ENCODE results near the gene CFAP157. TPM values are rescaled to one million over a fixed set of nuclear protein-coding genes. Genes with fewer than 3 reads are reported as not detected.
"Not testable (repeated sequence)": the region's sequence is repeated elsewhere in the genome, so short reads cannot be mapped to it uniquely, and the experiment has no call there.

Gene CFAP157
- polyA plus RNA-seq, 2 donors, result 0.08 to 0.10 TPM

- Histone ChIP-seq H3K36me3 (ENCODE audit: control insufficient read depth in 2 of 2, insufficient read depth in 2 of 2, low read length in 1 of 2) (peaks cover 0 to under 1% of the 10 kb centered on the region in 2 donors), H3K4me1 (ENCODE audit: control insufficient read depth in 2 of 2, insufficient read depth in 2 of 2, low read length in 1 of 2) (peaks cover 3% of the 10 kb centered on the region in 2 donors), H3K27ac (ENCODE audit: low read depth in 2 of 2, low read length in 1 of 2) (no peak overlapping the region), H3K9me3 (ENCODE audit: control insufficient read depth in 2 of 2, insufficient read depth in 1 of 2, low read depth in 1 of 2, low read length in 1 of 2) (no peaks in the 10 kb centered on the region), H3K4me3 (ENCODE audit: low read depth in 1 of 2, low read length in 2 of 2) (no peak overlapping the region), H3K27me3 (ENCODE audit: control insufficient read depth in 1 of 2, insufficient read depth in 2 of 2, low read length in 2 of 2) (no peaks in the 10 kb centered on the region)
- 29 to 32% methylated on average over 69 to 86 of the region's 86 CpGs for WGBS, 2 donors
Observed at GRCh38 chr9:127754099-127755060, 47.6 kb downstream of the CFAP157 start.

DNA sequence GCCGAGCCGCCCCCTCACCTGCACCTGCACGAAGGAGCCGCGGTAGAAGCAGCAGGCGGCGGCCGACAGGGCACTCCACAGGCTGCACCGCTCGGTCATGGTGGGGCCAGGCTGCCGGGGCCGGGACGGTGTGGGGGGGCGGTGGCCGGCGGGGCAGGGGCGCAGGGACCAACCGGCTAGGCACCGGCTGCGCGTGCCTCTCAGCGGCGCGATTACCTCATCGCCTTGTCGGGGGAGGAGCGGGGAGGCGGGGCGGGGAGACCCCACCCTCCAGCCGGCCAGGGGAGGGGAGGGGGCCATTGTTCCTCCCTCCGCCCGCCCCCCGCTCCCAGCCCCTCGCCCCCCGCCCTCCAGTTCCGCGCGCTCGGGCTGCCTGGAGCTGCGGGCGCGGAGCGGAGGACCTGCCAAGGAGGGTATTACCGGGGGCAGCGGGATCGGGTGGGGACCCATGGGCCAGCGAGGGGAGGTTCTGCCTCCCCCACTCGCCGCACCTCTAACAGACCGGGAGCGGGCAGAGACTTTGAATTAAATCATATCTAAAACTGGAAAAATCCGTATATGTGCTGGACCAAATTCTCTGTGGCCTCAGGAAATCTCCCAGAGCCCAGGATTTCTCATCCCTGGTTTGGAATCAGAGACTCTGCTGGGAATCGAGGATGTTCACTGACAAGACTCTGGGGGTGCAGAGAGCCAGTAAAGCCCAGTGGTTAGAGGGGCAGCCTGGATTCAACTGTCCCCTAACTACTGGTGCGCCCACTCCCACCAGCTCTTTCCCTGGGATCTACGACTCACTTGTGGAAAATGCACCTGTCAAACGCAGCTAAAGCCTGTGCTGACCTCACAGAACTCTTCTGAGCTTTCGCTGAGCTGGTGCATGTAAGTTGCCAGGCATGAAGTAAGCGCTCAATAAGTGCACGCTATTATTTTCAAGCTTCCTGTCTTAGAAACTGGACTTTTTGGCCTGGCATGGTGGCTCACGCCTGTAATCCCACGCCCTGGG lies 48.6 kb downstream of the CFAP157 start:
- H3K27me3 ChIP-seq (ENCODE audit: control insufficient read depth in 1 of 2, insufficient read depth in 2 of 2, low read length in 2 of 2), result no peaks in the 10 kb centered on the region
- no peak overlapping the region for H3K4me3 ChIP-seq (ENCODE audit: low read depth in 1 of 2, low read length in 2 of 2)
- no peaks in the 10 kb centered on the region for H3K36me3 ChIP-seq (ENCODE audit: control insufficient read depth in 2 of 2, insufficient read depth in 2 of 2, low read length in 1 of 2)
- WGBS, 2 donors, result 31 to 40% methylated on average over 28 to 61 of the region's 61 CpGs
- H3K9me3 ChIP-seq (ENCODE audit: control insufficient read depth in 2 of 2, insufficient read depth in 1 of 2, low read depth in 1 of 2, low read length in 1 of 2), result no peaks in the 10 kb centered on the region
- H3K4me1 ChIP-seq (ENCODE audit: control insufficient read depth in 2 of 2, insufficient read depth in 2 of 2, low read length in 1 of 2), result peaks cover 3% of the 10 kb centered on the region in 2 donors
- H3K27ac ChIP-seq (ENCODE audit: low read depth in 2 of 2, low read length in 1 of 2), result no peak overlapping the region

DNA sequence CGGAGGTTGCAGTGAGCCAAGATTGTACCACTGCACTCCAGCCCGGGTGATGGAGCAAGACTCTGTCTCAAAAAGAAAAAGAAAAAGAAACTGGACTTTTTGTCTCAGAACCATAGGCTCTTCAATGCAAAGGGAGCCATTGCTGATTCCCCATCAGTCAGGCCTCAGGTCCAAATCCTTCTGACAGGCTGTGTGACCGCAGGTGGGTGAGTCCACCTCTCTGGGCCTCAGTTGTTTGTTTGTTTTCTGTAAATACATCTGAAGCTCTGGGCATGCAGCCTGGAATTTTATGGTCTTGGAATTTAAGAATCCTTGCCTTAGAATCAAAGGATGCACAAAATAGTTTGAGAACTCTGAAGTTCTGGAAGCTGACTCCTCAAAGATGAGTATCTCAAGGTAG lies 49.4 kb downstream of the CFAP157 start:
- no peaks in the 10 kb centered on the region for H3K9me3 ChIP-seq (ENCODE audit: control insufficient read depth in 2 of 2, insufficient read depth in 1 of 2, low read depth in 1 of 2, low read length in 1 of 2)
- H3K4me1 ChIP-seq (ENCODE audit: control insufficient read depth in 2 of 2, insufficient read depth in 2 of 2, low read length in 1 of 2), result peaks cover 3% of the 10 kb centered on the region in 2 donors
- no peaks in the 10 kb centered on the region for H3K36me3 ChIP-seq (ENCODE audit: control insufficient read depth in 2 of 2, insufficient read depth in 2 of 2, low read length in 1 of 2)
- H3K27me3 ChIP-seq (ENCODE audit: control insufficient read depth in 1 of 2, insufficient read depth in 2 of 2, low read length in 2 of 2), result no peaks in the 10 kb centered on the region
- no peak overlapping the region for H3K4me3 ChIP-seq (ENCODE audit: low read depth in 1 of 2, low read length in 2 of 2)
- no peak overlapping the region for H3K27ac ChIP-seq (ENCODE audit: low read depth in 2 of 2, low read length in 1 of 2)
- WGBS, 2 donors, result 92 to 94% methylated on average over 3 of the region's 3 CpGs

GRCh38 chr9:127756776-127757175 lies 50.0 kb downstream of the CFAP157 start:
- H3K27ac ChIP-seq (ENCODE audit: low read depth in 2 of 2, low read length in 1 of 2); H3K36me3 ChIP-seq (ENCODE audit: control insufficient read depth in 2 of 2, insufficient read depth in 2 of 2, low read length in 1 of 2); H3K4me1 ChIP-seq (ENCODE audit: control insufficient read depth in 2 of 2, insufficient read depth in 2 of 2, low read length in 1 of 2); H3K27me3 ChIP-seq (ENCODE audit: control insufficient read depth in 1 of 2, insufficient read depth in 2 of 2, low read length in 2 of 2); H3K4me3 ChIP-seq (ENCODE audit: low read depth in 1 of 2, low read length in 2 of 2); H3K9me3 ChIP-seq (ENCODE audit: control insufficient read depth in 2 of 2, insufficient read depth in 1 of 2, low read depth in 1 of 2, low read length in 1 of 2): not testable (repeated sequence)
- 85 to 86% methylated on average over 11 of the region's 11 CpGs for WGBS, 2 donors

GRCh38 chr9:127758843-127759242 lies 52.1 kb downstream of the CFAP157 start:
- Histone ChIP-seq H3K4me1 (ENCODE audit: control insufficient read depth in 2 of 2, insufficient read depth in 2 of 2, low read length in 1 of 2) (peaks cover 0 to 3% of the 10 kb centered on the region in 2 donors), H3K27ac (ENCODE audit: low read depth in 2 of 2, low read length in 1 of 2) (no peak overlapping the region), H3K4me3 (ENCODE audit: low read depth in 1 of 2, low read length in 2 of 2) (no peak overlapping the region), H3K9me3 (ENCODE audit: control insufficient read depth in 2 of 2, insufficient read depth in 1 of 2, low read depth in 1 of 2, low read length in 1 of 2) (no peaks in the 10 kb centered on the region), H3K27me3 (ENCODE audit: control insufficient read depth in 1 of 2, insufficient read depth in 2 of 2, low read length in 2 of 2) (no peaks in the 10 kb centered on the region), H3K36me3 (ENCODE audit: control insufficient read depth in 2 of 2, insufficient read depth in 2 of 2, low read length in 1 of 2) (no peaks in the 10 kb centered on the region)
- WGBS, 2 donors, result 78 to 85% methylated on average over 5 of the region's 5 CpGs

DNA sequence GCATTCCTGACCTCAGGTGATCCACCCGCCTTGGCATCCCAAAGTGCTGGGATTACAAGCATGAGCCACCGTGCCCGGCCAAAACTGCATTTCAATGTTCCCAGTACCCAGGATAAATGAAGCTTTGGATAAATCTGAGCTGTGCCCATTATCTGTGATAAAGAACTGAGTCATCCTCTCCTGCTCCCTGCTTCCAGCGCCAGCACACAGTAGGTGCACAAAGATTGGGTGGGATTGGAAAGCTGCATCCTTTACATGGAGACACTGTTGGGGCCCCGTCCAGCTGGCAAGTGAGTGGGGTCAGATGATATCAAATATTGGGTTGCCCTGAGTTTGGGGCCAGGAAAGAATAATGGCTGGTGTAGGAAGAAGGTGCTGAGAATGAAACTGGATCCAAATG lies 54.3 kb downstream of the CFAP157 start:
- no peak overlapping the region for H3K27ac ChIP-seq (ENCODE audit: low read depth in 2 of 2, low read length in 1 of 2)
- WGBS, 2 donors, result 78 to 82% methylated on average over 5 of the region's 5 CpGs
- no peaks in the 10 kb centered on the region for H3K4me1 ChIP-seq (ENCODE audit: control insufficient read depth in 2 of 2, insufficient read depth in 2 of 2, low read length in 1 of 2)
- no peaks in the 10 kb centered on the region for H3K9me3 ChIP-seq (ENCODE audit: control insufficient read depth in 2 of 2, insufficient read depth in 1 of 2, low read depth in 1 of 2, low read length in 1 of 2)
- H3K27me3 ChIP-seq (ENCODE audit: control insufficient read depth in 1 of 2, insufficient read depth in 2 of 2, low read length in 2 of 2), result no peaks in the 10 kb centered on the region
- H3K4me3 ChIP-seq (ENCODE audit: low read depth in 1 of 2, low read length in 2 of 2), result no peak overlapping the region
- H3K36me3 ChIP-seq (ENCODE audit: control insufficient read depth in 2 of 2, insufficient read depth in 2 of 2, low read length in 1 of 2), result no peaks in the 10 kb centered on the region

- H3K4me3 ChIP-seq (ENCODE audit: low read depth in 1 of 2, low read length in 2 of 2), result no peak overlapping the region
- no peaks in the 10 kb centered on the region for H3K9me3 ChIP-seq (ENCODE audit: control insufficient read depth in 2 of 2, insufficient read depth in 1 of 2, low read depth in 1 of 2, low read length in 1 of 2)
- H3K4me1 ChIP-seq (ENCODE audit: control insufficient read depth in 2 of 2, insufficient read depth in 2 of 2, low read length in 1 of 2), result no peaks in the 10 kb centered on the region
- H3K27me3 ChIP-seq (ENCODE audit: control insufficient read depth in 1 of 2, insufficient read depth in 2 of 2, low read length in 2 of 2), result no peaks in the 10 kb centered on the region
- peak overlapping the region; percentile 11 to 63 for H3K27ac ChIP-seq (ENCODE audit: low read depth in 2 of 2, low read length in 1 of 2)
- no peaks in the 10 kb centered on the region for H3K36me3 ChIP-seq (ENCODE audit: control insufficient read depth in 2 of 2, insufficient read depth in 2 of 2, low read length in 1 of 2)
- 60 to 73% methylated on average over 5 of the region's 5 CpGs for WGBS, 2 donors
Observed at GRCh38 chr9:127761491-127761956, 54.7 kb downstream of the CFAP157 start.

DNA sequence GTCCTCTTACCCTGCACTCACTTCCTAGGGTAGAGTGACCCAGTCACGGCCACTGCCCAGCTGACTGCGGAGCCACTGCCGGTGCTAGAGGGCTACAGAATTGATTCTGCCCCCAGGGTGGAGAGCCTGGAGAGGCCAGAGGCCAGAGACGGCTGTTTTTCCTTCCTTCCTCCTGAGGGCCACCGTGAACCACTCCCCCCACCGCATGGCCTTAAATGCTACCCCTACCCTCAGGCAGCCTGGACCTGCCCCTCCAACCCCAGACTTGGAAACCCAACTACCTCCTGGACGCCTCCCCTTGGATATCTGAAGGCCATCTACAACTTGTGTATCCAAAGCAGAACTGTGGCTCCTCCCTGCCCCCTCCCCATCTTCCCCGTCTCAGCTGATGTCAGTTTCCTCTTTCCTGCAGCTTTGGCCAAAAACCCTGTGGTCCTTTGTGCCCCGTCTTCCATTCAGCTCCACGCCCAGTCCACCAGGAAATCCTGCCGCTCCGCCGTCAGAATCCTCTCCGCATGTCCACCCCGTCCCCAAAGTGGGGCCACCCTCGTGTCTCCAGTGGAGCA lies 55.4 kb downstream of the CFAP157 start:
- no peaks in the 10 kb centered on the region for H3K4me1 ChIP-seq (ENCODE audit: control insufficient read depth in 2 of 2, insufficient read depth in 2 of 2, low read length in 1 of 2)
- no peaks in the 10 kb centered on the region for H3K36me3 ChIP-seq (ENCODE audit: control insufficient read depth in 2 of 2, insufficient read depth in 2 of 2, low read length in 1 of 2)
- H3K27ac ChIP-seq (ENCODE audit: low read depth in 2 of 2, low read length in 1 of 2), result peak overlapping the region; percentile 63 to 70
- no peak overlapping the region for H3K4me3 ChIP-seq (ENCODE audit: low read depth in 1 of 2, low read length in 2 of 2)
- 46 to 55% methylated on average over 16 of the region's 16 CpGs for WGBS, 2 donors
- H3K9me3 ChIP-seq (ENCODE audit: control insufficient read depth in 2 of 2, insufficient read depth in 1 of 2, low read depth in 1 of 2, low read length in 1 of 2), result no peaks in the 10 kb centered on the region
- no peaks in the 10 kb centered on the region for H3K27me3 ChIP-seq (ENCODE audit: control insufficient read depth in 1 of 2, insufficient read depth in 2 of 2, low read length in 2 of 2)

- Histone ChIP-seq H3K4me3 (ENCODE audit: low read depth in 1 of 2, low read length in 2 of 2) (no peak overlapping the region), H3K27ac (ENCODE audit: low read depth in 2 of 2, low read length in 1 of 2) (peak overlapping the region; percentile 27 to 35), H3K9me3 (ENCODE audit: control insufficient read depth in 2 of 2, insufficient read depth in 1 of 2, low read depth in 1 of 2, low read length in 1 of 2) (no peaks in the 10 kb centered on the region), H3K27me3 (ENCODE audit: control insufficient read depth in 1 of 2, insufficient read depth in 2 of 2, low read length in 2 of 2) (no peaks in the 10 kb centered on the region), H3K4me1 (ENCODE audit: control insufficient read depth in 2 of 2, insufficient read depth in 2 of 2, low read length in 1 of 2) (no peaks in the 10 kb centered on the region), H3K36me3 (ENCODE audit: control insufficient read depth in 2 of 2, insufficient read depth in 2 of 2, low read length in 1 of 2) (no peaks in the 10 kb centered on the region)
- 46 to 57% methylated on average over 7 of the region's 7 CpGs for WGBS, 2 donors
Observed at GRCh38 chr9:127763918-127764384, 57.2 kb downstream of the CFAP157 start.

All from esophagus (tissue), 2 donors.